ENCODE data around the gene C10orf90. TPM values are rescaled to one million over a fixed set of nuclear protein-coding genes. Genes with fewer than 3 reads are reported as not detected.

The C10orf90 gene
- total RNA-seq, 2 experiments from 2014 or later, result not detected

DNA sequence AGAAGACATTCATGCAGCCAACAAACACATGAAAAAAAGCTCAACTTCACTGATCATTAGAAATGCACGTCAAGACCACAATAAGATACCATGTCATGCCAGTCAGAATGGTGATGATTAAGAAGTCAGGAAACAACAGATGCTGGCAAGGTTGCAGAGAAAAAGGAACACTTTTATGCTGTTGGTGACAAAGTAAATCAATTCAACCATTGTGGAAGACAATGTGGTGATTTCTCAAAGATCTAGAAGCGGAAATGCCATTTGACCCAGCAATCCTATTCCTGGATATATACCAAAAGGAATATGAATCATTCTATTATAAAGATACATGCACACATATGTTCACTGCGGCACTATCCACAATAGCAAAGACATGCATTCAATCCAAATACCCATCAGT is 77.6 kb downstream of the C10orf90 start:
- ChIA-PET POLR2A (no interaction called here), CTCF (no interaction called here)

DNA sequence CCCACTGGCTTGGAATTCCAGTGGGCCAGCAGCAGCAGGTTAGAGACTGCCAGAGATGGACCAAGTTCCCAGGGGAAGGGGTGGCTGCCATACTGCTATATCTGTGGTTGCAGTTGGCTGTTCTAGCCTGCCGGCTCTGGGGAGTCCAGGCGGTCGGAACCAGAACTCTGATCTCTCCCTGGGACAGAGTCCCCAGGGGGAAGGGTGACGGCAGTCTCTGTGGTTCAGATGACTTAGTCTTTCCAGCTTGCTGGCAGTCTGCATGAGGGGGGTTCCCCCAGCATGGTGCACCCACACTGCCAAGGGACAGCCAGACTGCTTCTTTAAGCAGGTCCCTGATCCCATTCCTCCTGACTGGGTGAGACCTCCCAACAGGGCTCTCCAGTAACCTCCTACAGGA is 82.5 kb downstream of the C10orf90 start:
- ChIA-PET POLR2A (no interaction called here), CTCF (no interaction called here)

DNA sequence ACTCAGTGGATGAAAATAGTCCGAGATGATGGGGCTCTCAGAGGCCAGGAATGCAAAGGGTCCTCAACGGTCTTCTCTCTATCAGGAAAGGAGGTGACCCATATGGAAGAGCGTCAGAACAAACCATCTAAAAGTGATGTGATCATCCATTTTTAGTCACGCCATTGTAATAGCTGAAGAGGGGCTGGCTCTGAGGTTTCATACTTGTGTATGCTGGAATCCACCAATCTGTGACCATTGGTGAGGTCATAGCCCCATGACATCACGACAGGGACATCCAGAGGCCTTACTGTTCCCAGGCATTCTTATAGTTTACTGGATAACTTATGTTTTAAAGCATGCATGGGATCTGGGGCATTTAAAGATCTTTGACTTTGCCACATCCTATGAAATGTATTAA is 83.6 kb downstream of the C10orf90 start:
- CTCF ChIA-PET, result no interaction called here
- POLR2A ChIA-PET, result no interaction called here

DNA sequence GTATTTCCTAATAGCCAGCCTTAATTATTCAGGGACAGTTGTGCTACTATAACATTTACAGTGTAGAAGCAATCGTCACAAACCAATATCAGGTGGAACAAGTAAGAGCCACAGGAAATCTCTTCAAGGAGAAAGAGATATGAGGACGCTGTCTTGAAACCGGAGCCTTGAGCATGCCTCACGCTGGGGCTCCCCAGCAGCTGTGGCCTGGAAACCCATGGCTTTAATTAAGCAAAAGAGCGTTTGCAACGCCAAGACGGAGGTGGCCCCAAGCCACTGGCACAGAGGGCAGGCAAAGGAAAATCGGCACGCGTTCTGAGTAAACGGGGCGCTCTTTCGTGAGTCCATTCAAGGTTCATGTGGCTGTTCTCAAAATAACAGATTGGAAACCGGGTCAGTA is 84.4 kb downstream of the C10orf90 start:
- CTCF ChIA-PET, result no interaction called here

DNA sequence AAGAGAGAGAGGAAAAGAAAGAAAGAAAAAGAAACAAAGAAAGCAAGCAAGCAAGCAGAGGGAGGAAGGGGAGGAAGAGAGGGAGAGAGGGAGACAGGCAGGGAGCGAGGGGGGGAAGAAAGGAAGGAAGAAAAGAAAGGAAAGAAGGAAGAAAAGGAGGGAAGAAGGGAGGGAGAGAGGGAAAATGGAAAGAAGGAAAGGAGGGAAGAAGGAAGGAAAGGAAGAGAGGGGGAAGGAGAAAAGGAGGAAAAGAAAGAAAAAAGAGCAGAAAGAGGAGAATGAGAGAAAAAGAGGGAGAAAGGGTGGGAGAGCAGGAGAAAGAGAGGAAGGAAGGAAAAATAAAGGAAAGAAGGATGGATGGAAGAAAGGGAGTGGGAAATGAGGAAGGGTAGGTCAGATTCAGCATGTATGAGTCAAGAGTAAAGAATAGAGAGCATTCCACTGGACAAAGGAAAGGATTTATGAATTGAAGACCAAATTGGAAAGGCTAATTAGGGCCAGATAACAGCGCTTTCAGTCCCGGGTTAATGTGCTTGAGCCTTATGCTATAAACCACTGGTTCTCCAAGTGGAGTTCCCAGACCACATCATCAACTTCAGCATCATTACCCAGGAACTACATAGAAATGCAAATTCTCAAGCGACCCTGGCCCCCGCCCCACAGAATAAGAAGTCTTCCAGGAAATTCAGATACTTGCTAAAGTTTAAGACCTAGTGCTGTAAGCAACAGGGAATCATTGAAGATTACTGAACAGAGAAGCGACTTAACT is 85.1 kb downstream of the C10orf90 start:
- ChIA-PET POLR2A (no interaction called here), CTCF (no interaction called here)

More for the DNA sequence above, 84.4 kb downstream of the C10orf90 start:
- POLR2A ChIA-PET, result no interaction called here

DNA sequence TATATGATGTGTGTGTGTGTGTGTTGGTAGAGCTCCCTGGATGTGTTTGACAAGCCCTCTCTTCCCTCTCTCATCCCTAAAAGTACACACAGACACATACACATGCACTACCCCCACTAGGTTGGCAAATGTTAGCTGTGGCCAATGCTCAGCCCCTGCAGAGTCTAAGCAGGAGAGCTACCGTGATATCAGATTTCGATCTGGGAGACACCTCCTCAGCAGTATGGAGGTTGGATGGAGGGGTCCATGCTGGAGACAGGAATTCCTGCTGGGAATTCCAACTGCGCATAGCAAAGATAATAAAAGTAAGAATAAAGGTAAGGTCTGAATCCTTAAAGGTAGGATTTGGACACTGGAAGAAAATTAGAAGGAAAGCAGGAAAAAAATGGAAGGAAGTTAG is 85.7 kb downstream of the C10orf90 start:
- CTCF ChIA-PET, result no interaction called here
- POLR2A ChIA-PET, result no interaction called here

DNA sequence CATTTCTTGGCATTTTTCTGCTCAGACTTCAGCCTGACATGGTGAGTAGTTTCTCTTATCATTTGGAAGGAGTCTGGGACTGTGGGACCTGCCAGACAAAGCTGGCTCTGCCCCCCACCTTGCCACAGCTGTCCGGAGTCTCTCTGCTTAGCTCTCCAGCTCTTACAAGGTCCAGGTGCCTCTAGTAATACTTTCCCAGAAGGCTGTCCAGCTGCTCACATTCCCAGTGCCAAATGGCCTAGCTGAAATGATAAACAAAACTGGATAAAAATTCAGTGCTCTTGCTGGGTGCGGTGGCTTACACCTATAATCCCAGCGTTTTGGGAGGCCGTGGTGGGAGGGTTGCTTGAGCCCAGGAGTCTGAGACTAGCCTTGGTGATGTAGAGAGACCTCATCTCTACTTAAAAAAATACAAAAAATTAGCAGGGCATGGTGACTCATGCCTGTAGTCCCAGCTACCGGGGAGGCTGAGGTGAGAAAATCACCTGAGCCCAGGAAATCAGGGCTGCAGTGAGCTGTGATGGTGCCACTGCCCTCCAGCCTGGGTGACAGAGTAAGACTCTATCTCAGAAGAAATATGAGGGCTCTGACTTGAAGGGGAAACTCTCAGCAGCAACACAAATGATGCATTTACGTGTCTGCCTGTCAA is 86.8 kb downstream of the C10orf90 start:
- ChIA-PET POLR2A (no interaction called here), CTCF (no interaction called here)

DNA sequence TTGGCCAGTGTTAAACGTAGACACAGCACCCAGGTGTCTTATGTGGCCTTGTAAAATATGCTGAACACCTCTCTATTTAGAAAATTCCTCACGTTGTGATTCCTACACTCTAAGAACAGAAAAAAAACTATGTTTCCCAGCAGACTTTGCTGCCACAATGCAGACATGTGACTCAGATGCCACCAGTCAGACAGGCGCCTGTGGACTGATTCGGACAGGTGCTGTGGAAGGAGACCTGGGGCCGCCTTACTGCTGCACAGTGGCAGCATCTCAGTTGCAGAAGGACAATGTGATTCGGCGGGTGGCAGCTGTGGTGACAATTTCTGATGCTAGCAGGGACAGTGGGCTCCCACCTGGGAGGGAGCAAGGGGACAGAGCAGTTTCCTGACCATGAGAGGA is 88.8 kb downstream of the C10orf90 start:
- ChIA-PET CTCF (no interaction called here), POLR2A (no interaction called here)

DNA sequence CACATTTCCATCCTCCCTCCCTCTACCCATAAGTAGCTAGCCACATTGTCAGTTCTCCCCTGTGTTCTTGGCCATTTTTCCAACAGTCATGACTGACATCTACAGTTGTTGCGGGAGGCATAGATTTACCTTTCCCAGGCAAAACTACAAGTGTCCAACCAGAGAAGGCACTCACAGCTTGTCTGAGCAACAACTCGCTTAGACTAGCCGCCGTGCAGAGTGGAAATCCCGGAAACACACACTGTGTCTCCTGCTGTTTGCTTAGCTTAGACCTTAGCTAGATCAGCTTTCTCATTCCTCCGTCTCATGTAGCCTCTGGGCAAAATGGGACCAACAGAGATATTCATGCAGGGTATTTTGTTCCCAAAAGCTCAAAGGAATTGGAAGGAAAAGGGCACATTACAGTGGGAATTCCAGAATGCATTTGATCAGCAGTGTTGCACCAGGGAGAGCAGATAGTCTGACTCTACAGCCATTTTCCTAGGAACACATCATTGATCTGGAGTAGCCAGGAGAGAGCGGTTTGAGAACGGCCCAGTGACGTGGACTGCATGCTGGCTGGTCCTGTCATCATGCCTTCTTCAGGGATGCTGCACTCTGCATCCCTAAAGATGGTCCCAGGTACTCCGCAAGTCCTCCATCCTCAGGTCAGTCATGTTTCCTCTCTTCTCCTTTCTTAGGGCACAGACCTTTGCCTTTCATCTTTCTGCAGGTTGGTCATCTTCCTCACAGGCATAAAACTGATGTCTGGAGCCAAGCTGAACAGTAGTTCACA is 89.4 kb downstream of the C10orf90 start:
- POLR2A ChIA-PET, result no interaction called here
- CTCF ChIA-PET, result no interaction called here

DNA sequence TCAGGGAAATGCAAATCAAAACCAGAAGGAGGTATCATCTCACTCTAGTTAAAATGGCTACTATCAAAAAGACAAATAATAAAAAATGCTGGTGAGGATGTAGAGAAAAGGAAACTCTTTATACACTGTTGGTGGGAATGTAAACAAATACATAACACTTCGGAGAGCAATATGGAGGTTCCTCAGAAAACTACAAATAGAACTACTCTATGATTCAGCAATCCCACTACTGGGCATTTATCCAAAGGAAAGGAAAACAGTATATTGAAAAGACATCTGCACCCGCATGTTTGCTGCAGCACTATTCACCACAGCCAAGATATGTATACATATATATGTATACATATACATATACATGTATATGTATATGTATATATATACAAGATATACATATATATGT is 94.2 kb downstream of the C10orf90 start:
- POLR2A ChIA-PET, result no interaction called here
- CTCF ChIA-PET, result no interaction called here

DNA sequence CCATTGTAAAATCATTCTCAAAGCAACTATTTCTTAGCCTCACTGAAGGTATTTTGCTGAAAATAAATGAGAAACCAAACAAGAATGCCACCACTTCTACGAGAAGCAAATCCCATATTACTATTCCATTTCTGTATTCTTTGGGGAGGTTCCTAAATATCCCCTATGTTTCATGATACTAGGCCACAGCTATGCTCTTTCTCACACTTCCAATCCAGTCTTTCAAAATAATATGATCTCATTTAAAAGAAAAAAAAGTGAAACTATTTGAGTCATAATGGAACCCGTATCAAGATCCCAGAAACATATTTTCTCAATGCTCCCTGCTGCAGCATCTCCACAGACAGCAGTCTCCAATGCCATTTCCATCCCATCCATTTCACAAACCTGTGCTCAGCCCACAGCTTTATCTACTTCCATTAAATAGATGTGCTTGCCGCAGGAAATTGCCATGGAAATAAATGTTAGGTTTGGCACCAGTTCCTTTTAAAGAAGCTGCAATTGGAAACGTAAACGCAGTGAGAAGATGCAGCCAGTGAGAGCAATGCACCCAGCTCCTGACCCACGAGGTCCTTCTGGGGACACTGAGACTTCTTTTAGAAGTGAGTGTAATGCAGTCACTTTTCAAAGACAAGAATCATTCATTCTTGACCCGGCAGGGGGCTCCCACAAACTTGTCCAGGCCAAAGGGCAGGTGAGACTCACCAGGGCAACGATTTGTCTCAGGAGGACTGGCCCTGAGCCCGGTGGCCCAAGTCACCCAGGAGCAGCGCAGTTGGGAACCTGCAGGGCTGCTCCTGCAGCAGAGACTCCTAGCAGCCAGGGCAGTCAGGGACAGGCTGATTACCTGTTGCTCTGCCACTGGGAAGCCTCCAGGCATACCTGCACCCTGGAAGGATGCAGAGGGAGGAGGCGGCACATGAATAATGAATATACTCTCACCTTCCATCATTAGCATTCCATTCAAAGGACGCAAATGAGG is 99.6 kb downstream of the C10orf90 start:
- CTCF ChIA-PET, result no interaction called here
- POLR2A ChIA-PET, result no interaction called here

DNA sequence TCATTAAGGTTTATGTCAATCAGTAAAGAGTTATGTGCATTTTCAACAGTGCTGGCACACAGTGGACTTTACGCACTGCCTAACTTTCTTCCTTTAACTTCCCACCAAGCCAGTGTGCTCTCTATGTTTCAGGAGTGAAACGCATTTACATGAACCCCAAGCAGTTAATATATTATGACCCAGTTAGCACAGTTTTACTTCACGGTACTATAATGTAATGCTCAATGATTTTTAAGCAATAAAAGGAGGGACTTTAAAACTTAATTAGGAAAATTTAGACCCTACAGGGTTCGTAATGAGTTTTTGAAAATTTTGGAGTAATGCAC is 100.3 kb downstream of the C10orf90 start:
- ChIA-PET CTCF (no interaction called here), POLR2A (no interaction called here)

DNA sequence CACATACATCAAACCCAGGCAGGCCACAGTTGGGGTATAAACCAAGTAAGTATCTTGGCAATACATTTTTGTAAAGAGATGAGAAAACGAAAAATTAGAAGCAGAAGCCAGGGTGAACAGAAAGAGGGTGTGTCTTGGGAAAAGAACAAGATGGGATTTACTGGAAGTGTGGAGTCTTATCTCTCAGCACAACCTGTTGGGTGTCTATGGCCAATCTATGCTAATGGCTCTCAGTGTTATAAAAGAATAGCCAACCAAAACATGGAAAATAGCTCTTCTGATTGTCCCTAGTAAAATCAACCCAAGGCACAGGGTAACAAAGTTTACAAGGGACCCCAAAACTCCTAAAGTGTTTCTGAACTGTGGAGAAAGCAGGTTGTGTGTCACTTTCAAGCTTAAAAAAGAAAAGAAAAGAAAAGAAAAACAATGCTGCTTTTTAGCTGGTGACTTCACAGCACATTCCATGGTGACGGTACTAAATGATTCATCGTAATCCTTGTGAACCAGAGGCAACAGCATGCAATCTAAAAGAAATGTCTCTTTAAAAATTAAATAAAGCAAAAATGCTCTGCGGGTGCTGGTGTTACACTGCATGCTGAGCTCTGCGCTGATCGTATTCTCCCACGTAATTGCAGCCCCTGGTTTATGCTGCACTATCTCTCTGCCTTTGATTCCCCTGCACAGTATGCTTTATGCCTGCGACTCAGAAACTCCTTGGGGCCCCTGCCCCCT is 100.8 kb downstream of the C10orf90 start:
- ChIA-PET POLR2A (no interaction called here), CTCF (no interaction called here)

DNA sequence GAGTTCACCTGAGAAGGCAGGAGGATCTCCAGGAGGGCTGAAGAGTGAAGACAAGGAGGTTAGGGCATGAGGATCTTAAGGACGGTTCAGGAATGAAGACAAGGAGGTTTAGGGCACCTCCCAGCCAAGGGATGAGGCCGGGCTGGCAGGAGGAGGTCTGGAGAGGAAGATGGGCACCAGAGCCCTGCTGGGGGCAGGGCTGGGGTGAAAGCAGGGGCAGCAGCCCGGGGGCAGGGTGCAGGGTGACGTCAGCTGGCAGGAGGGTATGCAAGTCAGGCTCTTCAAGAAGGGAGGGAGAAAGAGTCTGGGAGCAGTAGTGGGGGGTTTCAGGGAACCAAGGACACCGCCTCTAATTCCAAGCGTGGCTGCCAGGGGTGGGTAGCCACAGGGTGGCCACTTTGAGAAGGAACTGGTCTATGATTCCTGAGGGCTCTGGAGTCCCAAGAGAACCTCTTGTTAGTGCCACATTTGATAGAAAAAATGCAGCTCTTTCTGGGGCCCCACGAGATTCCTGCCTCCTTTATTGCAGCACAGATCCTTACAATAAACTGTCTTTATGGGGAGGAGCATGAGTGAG is 101.6 kb downstream of the C10orf90 start:
- POLR2A ChIA-PET, result no interaction called here

DNA sequence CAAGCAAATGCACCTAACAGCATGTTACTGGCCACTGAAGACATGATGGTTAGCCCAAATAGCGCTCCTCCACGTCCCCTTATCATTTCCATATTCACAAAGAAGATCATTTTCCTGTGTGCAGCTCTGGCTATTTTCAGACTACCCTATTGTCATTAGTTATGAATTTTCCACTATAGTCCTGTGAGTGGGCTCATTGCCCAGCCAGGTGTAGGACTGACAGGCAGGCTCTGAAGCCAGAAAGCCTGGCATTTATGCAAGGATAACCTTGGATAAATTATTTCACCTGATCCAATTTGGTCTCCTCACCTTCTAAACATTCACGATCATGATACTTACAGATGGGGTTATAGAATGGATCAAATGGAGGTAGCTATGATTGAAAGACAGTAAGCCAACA is 104.6 kb downstream of the C10orf90 start:
- POLR2A ChIA-PET, result no interaction called here
- CTCF ChIA-PET, result no interaction called here

More for the DNA sequence above, 101.6 kb downstream of the C10orf90 start:
- CTCF ChIA-PET, result no interaction called here

DNA sequence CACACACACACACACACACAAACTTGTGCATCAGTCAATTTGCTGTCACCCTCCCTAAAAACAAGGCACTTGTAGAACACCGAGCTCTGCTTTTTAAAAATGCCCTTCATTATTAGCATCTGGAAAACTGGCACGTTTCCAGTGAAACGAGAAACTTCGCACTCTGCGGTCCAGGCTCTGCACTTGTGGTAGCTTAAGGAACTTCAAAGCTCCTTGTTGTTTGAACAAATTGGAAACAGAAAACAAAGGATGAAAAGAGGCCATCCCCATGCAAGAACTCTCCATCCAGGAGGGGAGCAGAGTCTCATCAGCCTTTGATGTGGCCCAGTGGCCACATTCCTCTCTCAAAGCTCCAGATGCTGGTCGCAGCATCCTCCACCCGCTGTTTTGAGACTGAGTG is 105.1 kb downstream of the C10orf90 start:
- ChIA-PET POLR2A (no interaction called here), CTCF (no interaction called here)

DNA sequence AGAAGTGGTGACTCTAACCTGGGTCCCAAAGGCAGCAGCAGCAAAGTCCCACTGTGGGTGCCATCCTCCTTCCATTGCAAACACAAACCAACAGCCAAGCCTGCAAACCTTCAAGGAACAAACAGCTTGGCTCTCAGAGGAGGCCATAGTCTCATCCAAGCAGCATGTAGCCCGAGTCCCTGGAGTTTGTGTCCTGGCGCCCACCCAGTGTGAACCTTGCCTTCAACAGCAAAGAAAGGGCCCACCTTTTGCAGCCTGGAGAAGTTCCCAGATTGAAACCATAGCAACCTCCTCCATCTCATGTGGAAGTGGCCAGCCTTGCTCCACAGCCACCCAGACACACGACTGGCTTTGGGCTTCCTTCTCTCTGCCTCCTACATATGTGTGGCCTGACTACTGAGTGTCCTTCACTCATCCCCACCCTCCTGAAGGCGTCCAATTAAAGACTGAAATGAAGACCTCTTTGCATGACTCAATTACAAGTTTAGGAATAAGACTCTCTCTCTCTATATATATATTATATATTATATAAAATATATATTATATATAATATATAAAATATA is 106.1 kb downstream of the C10orf90 start:
- POLR2A ChIA-PET, result no interaction called here
- CTCF ChIA-PET, result no interaction called here

DNA sequence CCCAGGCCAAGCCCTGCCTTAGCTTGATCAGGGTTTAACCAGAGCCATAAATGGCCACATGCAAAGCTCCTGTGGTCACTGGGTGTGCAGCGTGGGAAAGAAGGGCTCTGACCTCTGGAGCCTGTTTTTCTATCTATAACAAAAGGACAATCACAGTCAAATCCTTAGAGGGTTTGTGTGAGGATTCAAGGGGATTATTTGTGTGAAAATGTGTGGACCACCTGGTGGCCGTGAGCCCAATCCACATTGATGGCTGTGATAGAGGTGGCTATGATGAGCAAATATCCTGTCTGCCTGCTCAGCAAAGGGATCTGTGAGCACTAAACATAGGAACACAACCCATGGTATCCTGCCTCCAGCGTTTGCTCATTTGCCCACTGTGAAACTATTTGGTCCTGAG is 107.1 kb downstream of the C10orf90 start:
- POLR2A ChIA-PET, result no interaction called here
- CTCF ChIA-PET, result no interaction called here

Measured in activated CD8-positive, alpha-beta memory T cell treated with anti-CD3 and anti-CD28 coated beads for 36 hours (primary cell).